IPS-20b (cell line): ENCODE data around the gene CNDP2.
A peak's percentile ranks its signal among the peaks of the same experiment; 100 is the strongest.

Source experiments
- H3K27ac ChIP-seq: one replicate; pipeline ENCODE4 v1.5.1; 2013; ENCODE audit warnings: low read length
- H3K27me3 ChIP-seq: 2 replicates; pipeline ENCODE4 v1.6.1; 2013; ENCODE audit warnings: mild to moderate bottlenecking, low read length, inconsistent platforms; ENCODE audit not compliant: insufficient read depth
- H3K36me3 ChIP-seq: 2 replicates; pipeline ENCODE4 v1.6.1; 2013; ENCODE audit warnings: low read depth, mild to moderate bottlenecking, inconsistent platforms, low read length, moderate library complexity; ENCODE audit not compliant: insufficient read depth
- H3K4me1 ChIP-seq: 2 replicates; pipeline ENCODE4 v1.6.1; 2013; ENCODE audit warnings: mild to moderate bottlenecking, control low read depth, inconsistent platforms, low read length, moderate library complexity; ENCODE audit not compliant: insufficient read depth
- H3K4me3 ChIP-seq: 2 replicates; pipeline ENCODE4 v1.5.1; 2013; ENCODE audit warnings: mild to moderate bottlenecking, low read length, inconsistent platforms
- H3K9ac ChIP-seq: 2 replicates; pipeline ENCODE4 v1.6.1; 2013; ENCODE audit warnings: low read depth, mild to moderate bottlenecking, inconsistent platforms, low read length, moderate library complexity
- H3K9me3 ChIP-seq: 2 replicates; pipeline ENCODE4 v1.6.1; 2013; ENCODE audit warnings: mild to moderate bottlenecking, low read depth, low read length, inconsistent platforms; ENCODE audit not compliant: insufficient read depth

Gene CNDP2

DNA sequence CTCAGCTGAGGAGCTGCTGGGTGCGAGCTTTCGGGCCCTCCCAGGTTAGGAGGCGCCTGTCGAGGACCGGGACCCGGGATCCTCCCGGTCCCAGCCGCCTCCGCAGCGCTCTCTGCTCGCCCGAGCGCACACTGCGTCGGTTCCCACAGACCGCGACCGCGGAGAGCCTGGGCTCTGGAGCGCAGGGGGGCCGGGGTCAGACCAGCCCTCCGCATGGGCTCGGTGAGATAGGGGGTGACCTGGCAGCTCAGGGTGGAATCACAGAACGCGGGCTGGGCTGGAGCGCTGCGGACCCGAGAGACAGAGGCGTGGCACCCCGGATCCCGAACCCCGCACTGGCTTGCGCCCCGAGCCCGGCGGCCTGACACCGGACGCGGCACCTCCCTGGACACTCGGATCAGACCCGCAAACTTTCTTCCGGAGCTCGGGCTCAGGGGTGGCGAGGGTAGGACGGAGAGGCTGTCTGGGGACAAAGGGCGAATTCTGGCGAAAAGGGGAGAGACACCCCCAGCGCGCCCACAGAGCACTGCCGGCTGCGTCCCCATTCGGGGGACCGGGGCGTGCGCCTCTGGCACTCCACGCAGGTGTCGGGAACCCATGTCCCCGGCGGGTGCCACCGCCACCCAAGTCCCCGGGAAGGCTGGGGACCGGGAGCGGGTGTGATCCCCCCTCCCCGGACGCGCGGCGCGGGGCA lies 39.7 kb upstream of the CNDP2 start:
- Histone ChIP-seq H3K36me3 (no peaks in the 10 kb centered on the region), H3K9me3 (no peaks in the 10 kb centered on the region), H3K27me3 (peaks cover 80% of the 10 kb centered on the region), H3K4me3 (peak overlapping the region; percentile 69), H3K9ac (no peak overlapping the region), H3K4me1 (no peaks in the 10 kb centered on the region), H3K27ac (no peak overlapping the region)

DNA sequence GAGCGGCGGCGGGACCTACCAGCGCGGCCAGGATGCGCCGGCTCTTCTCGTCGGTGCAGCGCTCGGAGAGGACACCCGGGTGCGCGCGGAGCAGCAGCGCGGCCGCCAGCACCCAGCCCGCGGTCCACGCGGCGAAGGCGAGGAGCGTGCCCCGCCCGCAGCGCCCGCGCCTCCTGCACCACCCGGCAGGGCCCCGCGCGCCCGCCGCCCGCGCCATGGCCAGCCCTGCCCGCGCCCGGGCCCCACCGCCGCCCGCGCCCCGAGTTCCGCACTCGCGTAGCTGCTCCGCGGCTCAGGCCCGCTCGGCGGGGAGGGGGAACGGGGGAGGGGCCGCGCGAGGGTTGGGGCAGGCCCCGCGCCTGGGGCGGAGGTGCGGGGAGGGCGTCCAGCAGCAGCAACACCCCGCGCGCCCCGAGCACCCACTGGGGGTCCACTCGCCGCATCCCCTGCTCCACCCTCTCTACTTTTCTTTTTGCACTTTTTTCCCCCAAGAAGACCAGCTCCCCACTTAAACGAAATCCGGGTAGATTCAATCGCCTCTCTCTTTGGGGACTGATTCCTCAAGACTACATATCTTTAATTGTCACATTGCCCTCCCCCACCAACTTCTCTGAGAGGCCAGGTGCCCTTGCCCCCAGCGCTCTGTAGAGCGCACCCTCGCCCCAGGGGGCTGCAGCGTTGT lies 39.0 kb upstream of the CNDP2 start, which contains the start of gene DIPK1C:
Gene DIPK1C, minus strand, starts transcription at position 266 of the 682 bp plus-strand sequence. Its CDS starts 49 bp downstream, at position 217.
- Histone ChIP-seq H3K27me3 (peaks cover 80% of the 10 kb centered on the region), H3K4me1 (no peaks in the 10 kb centered on the region)

DNA sequence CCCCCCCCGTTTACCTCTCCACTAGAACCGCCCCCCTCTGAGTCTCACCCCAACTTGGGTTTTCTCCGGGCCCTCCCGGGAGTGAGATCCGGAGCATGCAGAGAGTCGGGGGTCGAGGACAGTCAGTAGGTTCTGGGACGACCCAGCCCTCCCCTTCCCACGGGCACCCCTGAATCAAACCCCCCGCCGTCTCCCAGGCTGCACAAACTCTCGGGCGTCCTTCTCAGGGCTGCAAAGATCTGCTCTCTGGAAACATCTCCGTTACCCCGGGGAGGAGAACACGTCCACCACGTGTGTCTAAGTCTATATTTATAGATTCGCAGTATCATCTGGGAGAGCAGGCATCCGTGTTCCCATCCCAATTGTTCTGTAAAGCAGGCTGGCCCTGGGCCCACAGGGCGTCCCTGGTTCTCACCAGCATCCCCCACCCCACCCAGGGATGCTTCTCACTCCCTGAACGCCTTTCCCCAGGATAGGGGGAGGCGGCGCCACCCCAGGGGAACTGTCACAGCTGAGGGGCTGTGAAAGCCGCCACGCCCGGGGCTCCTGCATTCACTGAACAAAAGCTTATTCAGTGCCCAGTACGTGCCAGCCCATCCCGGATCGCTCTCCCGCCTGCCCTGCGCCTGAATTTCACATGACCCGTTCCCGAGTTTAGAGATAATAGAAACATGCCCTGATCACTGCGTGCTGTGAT lies 38.3 kb upstream of the CNDP2 start:
- peaks cover 78% of the 10 kb centered on the region for H3K27me3 ChIP-seq
- no peak overlapping the region for H3K9ac ChIP-seq

More for the DNA sequence above, 39.0 kb upstream of the CNDP2 start, which contains the start of gene DIPK1C:
- H3K36me3 ChIP-seq = no peaks in the 10 kb centered on the region
- no peak within 1 kb of the TSS for H3K9ac ChIP-seq
- peak within 1 kb of the TSS; percentile 69 for H3K4me3 ChIP-seq
- H3K9me3 ChIP-seq = no peaks in the 10 kb centered on the region
- no peak within 1 kb of the TSS for H3K27ac ChIP-seq

DNA sequence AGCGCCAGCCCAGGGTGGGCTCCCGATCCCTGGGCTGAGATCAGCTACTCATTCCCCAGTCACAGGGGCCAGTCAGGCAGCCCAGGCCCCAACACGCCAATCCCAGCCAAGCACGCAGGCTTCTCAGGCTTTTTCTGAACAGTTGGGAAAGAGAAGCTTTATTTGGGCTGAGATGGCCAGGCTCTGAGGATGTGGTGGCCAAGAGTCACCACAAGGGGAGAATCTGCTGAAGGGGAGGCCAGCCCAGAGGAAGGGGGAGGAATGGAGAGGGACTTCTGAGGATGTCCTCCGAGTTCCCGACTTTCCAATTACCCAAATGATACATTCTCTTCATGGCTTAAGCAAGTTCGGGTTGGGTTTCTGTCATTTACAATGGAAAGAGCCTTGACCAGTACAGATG lies 36.3 kb upstream of the CNDP2 start:
- Histone ChIP-seq H3K27ac (no peak overlapping the region), H3K4me3 (no peak overlapping the region), H3K36me3 (no peaks in the 10 kb centered on the region), H3K4me1 (no peaks in the 10 kb centered on the region), H3K27me3 (peaks cover 58% of the 10 kb centered on the region), H3K9ac (no peak overlapping the region), H3K9me3 (no peaks in the 10 kb centered on the region)

More for the DNA sequence above, 38.3 kb upstream of the CNDP2 start:
- Histone ChIP-seq H3K4me1 (no peaks in the 10 kb centered on the region), H3K9me3 (no peaks in the 10 kb centered on the region), H3K4me3 (peak overlapping the region; percentile 51; the same call in 1 of the 2 replicates), H3K36me3 (no peaks in the 10 kb centered on the region), H3K27ac (no peak overlapping the region)

DNA sequence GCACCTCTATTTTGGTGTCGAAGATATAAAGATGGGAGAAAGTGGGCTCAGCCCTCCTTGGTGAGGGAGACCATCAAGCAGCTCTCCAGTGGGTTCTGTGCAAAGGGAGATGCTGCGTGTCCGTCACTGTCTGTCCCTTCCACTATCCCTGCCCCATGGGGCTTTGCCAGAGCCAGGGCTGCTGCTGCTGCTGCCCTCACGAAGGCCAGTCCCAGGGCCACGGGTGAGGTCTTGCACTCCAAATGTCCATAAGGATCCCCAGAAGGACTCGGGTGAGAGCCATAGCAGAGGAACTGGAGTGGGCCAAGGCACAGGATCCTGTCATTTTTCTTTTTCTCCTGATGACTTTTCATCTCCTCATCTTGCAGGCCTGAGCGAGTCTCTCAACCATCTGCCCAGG lies 35.3 kb upstream of the CNDP2 start:
- no peak overlapping the region for H3K9ac ChIP-seq
- no peak overlapping the region for H3K27ac ChIP-seq
- no peaks in the 10 kb centered on the region for H3K36me3 ChIP-seq
- H3K4me1 ChIP-seq = no peaks in the 10 kb centered on the region
- no peak overlapping the region for H3K4me3 ChIP-seq
- H3K9me3 ChIP-seq = no peaks in the 10 kb centered on the region
- H3K27me3 ChIP-seq = peaks cover 48% of the 10 kb centered on the region

DNA sequence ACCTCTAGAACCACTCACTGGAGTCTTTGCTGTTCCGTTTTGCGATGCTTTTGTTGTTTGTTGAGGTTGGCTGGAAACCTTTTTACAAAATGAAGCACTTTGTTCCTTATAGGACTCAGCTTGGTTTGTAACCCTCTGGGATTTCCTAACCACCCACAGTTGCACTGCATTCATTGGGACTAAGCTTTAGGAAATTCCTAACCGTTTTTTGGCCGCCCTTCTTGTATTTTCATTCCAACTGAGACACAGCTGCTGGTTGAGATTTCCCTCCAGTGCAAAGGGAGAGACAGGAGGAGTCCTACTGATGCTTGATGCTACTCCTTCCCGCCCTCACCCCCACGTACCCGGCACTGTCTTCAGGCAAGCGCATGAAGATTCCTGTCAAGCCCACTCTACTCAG lies 32.9 kb upstream of the CNDP2 start:
- Histone ChIP-seq H3K27ac (no peak overlapping the region), H3K9me3 (no peaks in the 10 kb centered on the region), H3K4me1 (no peaks in the 10 kb centered on the region), H3K27me3 (peaks cover 26% of the 10 kb centered on the region), H3K9ac (no peak overlapping the region), H3K4me3 (no peak overlapping the region), H3K36me3 (no peaks in the 10 kb centered on the region)

DNA sequence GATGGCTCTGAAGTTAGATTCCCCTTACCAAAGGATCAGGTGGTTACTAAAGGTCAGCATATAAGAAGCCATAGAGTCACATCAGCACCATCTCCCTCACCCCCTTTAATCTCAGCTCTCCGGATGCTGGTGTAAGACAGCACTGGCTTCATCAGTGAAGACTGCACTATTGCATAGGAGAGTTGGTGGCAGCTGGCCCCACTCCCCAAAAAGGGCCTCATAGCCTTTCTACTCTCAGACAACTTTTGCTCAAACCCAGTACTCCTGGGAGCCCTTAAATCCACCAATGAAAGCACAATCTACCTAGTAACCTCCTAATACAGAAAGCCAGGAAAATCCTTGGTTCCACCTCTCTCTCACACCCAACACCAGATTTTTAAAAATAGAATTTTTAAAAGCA lies 32.2 kb upstream of the CNDP2 start:
- Histone ChIP-seq H3K36me3 (no peaks in the 10 kb centered on the region), H3K9ac (no peak overlapping the region), H3K9me3 (no peaks in the 10 kb centered on the region), H3K4me1 (no peaks in the 10 kb centered on the region), H3K27me3 (peaks cover 18% of the 10 kb centered on the region), H3K4me3 (no peak overlapping the region), H3K27ac (no peak overlapping the region)

DNA sequence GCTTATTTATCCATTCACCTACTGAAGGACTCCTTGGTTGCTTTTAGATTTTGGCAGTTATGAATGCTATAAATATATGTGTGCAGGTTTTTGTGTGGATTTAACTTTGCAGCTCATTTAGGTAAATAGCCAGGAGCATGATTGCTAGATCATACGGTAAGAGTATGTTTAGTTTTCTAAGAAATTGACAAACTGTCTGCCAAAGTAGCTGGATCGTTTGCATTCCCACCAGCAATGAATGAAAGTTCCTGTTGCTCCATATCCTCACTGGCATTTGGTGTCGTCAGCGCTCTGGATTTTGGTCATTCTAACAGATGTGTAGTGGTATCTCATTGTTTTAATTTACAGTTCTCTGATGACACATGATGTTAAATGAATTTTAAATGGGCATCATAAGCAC lies 30.4 kb upstream of the CNDP2 start:
- peaks cover 9% of the 10 kb centered on the region; the same call in 1 of the 2 replicates for H3K9me3 ChIP-seq
- no peak overlapping the region for H3K4me3 ChIP-seq
- H3K27me3 ChIP-seq = 0 out of 2 replicates have a peak, but pooled peaks cover 1% of the 10 kb centered on the region
- no peak overlapping the region for H3K9ac ChIP-seq
- no peak overlapping the region for H3K27ac ChIP-seq
- H3K36me3 ChIP-seq = no peaks in the 10 kb centered on the region
- no peaks in the 10 kb centered on the region for H3K4me1 ChIP-seq

DNA sequence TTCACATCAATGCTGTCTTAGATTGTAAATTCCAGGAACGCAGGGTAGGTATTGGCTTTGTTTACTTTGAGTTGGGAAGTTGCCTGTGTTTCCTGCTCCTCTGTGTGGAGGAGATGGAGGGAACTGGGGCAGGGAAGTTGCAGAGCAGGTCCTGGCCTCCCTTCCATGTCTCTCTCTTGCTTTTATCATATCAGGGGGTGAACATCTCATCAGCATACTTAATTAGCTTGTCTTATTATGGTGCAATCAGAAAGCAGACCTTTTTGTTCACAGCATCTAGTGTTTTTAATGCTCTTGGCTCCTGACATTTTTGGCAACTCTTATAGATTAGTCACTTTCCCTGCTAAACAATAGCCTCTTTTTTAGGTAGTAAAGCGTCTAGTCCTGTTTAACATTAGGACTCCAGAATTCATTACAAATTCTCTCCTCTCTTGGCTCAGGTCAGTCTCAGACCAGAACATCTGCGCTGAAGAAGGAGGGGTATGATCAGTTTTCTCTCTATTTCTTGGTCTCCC lies 27.6 kb upstream of the CNDP2 start:
- H3K27me3 ChIP-seq = no peaks in the 10 kb centered on the region
- no peak overlapping the region for H3K9ac ChIP-seq
- no peaks in the 10 kb centered on the region for H3K4me1 ChIP-seq
- H3K27ac ChIP-seq = no peak overlapping the region
- peaks cover 11% of the 10 kb centered on the region; the same call in 1 of the 2 replicates for H3K9me3 ChIP-seq
- H3K36me3 ChIP-seq = no peaks in the 10 kb centered on the region
- no peak overlapping the region for H3K4me3 ChIP-seq

DNA sequence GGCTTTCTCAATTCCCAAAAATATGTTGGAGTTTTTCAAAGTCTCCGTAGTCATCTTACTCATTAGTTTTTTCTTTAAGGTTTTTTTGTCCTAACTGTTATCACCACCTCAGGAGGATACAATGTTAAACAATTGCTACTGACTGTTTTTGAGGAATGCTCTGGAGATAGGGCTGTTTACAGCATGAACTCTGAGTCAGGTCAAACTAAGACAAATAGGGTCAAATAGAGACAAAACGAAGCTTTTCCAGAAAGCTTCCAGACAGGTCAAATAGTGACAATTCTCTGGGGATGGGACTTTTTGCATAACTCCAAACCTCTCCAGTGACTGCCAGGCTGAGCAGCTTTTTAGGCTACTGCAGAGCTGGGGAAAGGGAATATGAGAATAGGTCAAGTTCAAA lies 23.9 kb upstream of the CNDP2 start:
- no peaks in the 10 kb centered on the region for H3K36me3 ChIP-seq
- no peak overlapping the region for H3K9ac ChIP-seq
- no peak overlapping the region for H3K27ac ChIP-seq
- H3K4me1 ChIP-seq = no peaks in the 10 kb centered on the region
- no peaks in the 10 kb centered on the region for H3K27me3 ChIP-seq
- H3K9me3 ChIP-seq = peaks cover 11% of the 10 kb centered on the region; the same call in 1 of the 2 replicates
- no peak overlapping the region for H3K4me3 ChIP-seq

DNA sequence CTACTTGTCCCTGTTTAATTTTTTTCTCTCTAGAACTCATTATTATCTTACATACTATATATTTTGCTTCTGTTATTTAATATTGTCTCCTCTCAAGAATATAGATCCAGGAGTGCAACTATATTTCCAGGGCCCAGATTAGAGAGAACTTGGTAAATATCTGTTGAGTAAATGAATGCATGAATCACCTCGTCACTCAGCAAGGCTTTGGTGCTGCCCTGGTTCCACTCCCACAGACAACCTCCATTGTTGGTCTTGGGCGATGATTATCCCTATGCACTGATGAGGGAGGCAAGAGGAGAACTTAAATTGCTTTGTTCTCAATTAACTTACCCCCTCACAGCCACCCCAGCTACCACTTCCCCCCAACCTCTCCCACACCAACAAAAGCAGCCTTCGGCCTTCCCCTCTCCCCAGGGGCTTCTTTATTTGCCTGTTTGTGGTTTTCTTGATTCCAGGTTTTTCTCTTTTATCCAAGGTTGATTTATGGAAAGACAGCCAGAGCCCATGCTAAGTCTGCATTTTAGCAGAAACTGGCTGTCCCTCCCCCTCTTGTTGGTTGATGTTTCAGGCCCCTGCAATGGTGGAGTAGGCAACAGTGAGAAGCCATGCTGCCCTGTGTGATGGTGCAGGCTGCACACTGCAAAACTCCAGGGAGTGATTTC lies 22.1 kb upstream of the CNDP2 start:
- Histone ChIP-seq H3K4me3 (no peak overlapping the region), H3K27ac (no peak overlapping the region), H3K9ac (no peak overlapping the region), H3K9me3 (peaks cover 11% of the 10 kb centered on the region; the same call in 1 of the 2 replicates), H3K27me3 (no peaks in the 10 kb centered on the region), H3K36me3 (no peaks in the 10 kb centered on the region), H3K4me1 (no peaks in the 10 kb centered on the region)
